Kidney (tissue), 14 donors: Measurements from ENCODE around the gene P2RY12. TPM values are rescaled to one million over a fixed set of nuclear protein-coding genes. Genes with fewer than 3 reads are reported as not detected.
A peak's percentile ranks its signal among the peaks of the same experiment; 100 is the strongest.

Source experiments
- DNase-seq, 5 donors: peaks; one replicate each; pipeline ENCODE4 v3.0.0-alpha.2; 2013 to 2020
- FAIRE-seq: peaks from 2 replicates; lab custom pipeline; 2012; peaks lifted over from hg19 to GRCh38; lab: Jason Lieb, UNC
- H3K27ac ChIP-seq, 2 donors: one replicate each; pipeline ENCODE4 v1.7.0; 2013; ENCODE audit warnings: low read depth in 2 of 2, low read length in 2 of 2, inconsistent platforms in 1 of 2
- H3K27me3 ChIP-seq: one replicate; pipeline ENCODE4 v1.7.1; 2013; ENCODE audit warnings: low read length, inconsistent platforms; ENCODE audit not compliant: control insufficient read depth, insufficient read depth
- H3K36me3 ChIP-seq, 3 donors: one replicate each; pipeline versions ENCODE4 v1.7.0 to v1.7.1; 2013; ENCODE audit warnings: low read length in 3 of 3, control low read depth in 1 of 3, inconsistent platforms in 1 of 3; ENCODE audit not compliant: insufficient read depth in 3 of 3, control insufficient read depth in 2 of 3
- H3K4me1 ChIP-seq, 3 donors: one replicate each; pipeline versions ENCODE4 v1.7.0 to v1.7.1; 2013; ENCODE audit warnings: low read length in 3 of 3, inconsistent platforms in 1 of 3, low read depth in 1 of 3; ENCODE audit not compliant: control insufficient read depth in 2 of 3, insufficient read depth in 2 of 3
- H3K4me3 ChIP-seq, 3 donors: one replicate each; pipeline versions ENCODE4 v1.7.0 to v1.8.1; 2013; ENCODE audit warnings: low read length in 3 of 3, control low read depth in 1 of 3, inconsistent platforms in 1 of 3
- H3K9ac ChIP-seq, 3 donors: one replicate each; pipeline versions ENCODE4 v1.7.0 to v1.7.1; 2013; ENCODE audit warnings: low read length in 3 of 3, control low read depth in 1 of 3, inconsistent platforms in 1 of 3
- H3K9me3 ChIP-seq, 3 donors: one replicate each; pipeline versions ENCODE4 v1.7.0 to v1.7.1; 2013; ENCODE audit warnings: low read length in 3 of 3, control low read depth in 1 of 3, inconsistent platforms in 1 of 3; ENCODE audit not compliant: control insufficient read depth in 2 of 3, insufficient read depth in 1 of 3
- CTCF ChIP-seq: IDR thresholded peaks from 3 replicates; pipeline ENCODE4 v1.5.1; 2012; ENCODE audit warnings: mild to moderate bottlenecking, moderate library complexity, borderline replicate concordance; ENCODE audit not compliant: insufficient read depth; ENCODE audit errors: extremely low read depth
- intact Hi-C: fragments of 100-400 bp; cut with DNase I; formaldehyde crosslinking; loops from one replicate; pipeline ENCODE4 v1.11.1; 2022
- polyA plus RNA-seq: library from polyadenylated mRNA; stranded (reverse); fragments of 350-450 nt; fragmentation: Illumina TruSeq; extraction: RNeasy Lipid Tissue Mini Kit (QIAGEN cat#74804); gene quantifications from one replicate; pipeline ENCODE4 v1.2.3, GENCODE V29; 2014; ENCODE audit warnings: low read depth, low replicate concordance; ENCODE audit not compliant: insufficient read depth
- total RNA-seq: library from RNA; stranded (reverse); fragmentation: NEBNext Ultra II Directional; extraction: Animal tissue kit (Norgen Biotek cat#: 25700); gene quantifications from one replicate; pipeline ENCODE4 v1.2.1, GENCODE V29; 2021
- donor health status: control.
- donor health status: control.
- donor health status: control.
- donor health status: control.
- donor health status: control.
- donor health status: DM: yes; HTN: yes; CAD: no.
- donor health status: Normal renal cell carcinoma (clear cell type).

Gene P2RY12
- total and polyA plus RNA-seq, 2 donors from 2014 or later: 2.2 TPM; not detected in 1

GRCh38 chr3:151347432-151347831 lies 37.1 kb downstream of the P2RY12 start:
- TF ChIP-seq CTCF: no peak
- no peaks in the 10 kb centered on the region for H3K36me3 ChIP-seq
- no peaks in the 10 kb centered on the region for H3K27me3 ChIP-seq
- no peak overlapping the region for H3K4me3 ChIP-seq
- H3K9ac ChIP-seq: no peak overlapping the region
- peak in 1 of 5 donors; percentile 21 for DNase-seq
- H3K9me3 ChIP-seq: no peaks in the 10 kb centered on the region
- intact Hi-C loops: no loop called here
- H3K4me1 ChIP-seq: no peaks in the 10 kb centered on the region
- no peak overlapping the region for H3K27ac ChIP-seq
- FAIRE-seq: no peak

GRCh38 chr3:151346292-151346691 lies 38.3 kb downstream of the P2RY12 start:
- H3K27me3 ChIP-seq: no peaks in the 10 kb centered on the region
- no peak for TF ChIP-seq CTCF
- H3K9ac ChIP-seq: no peak overlapping the region
- H3K36me3 ChIP-seq: no peaks in the 10 kb centered on the region
- H3K4me1 ChIP-seq: no peaks in the 10 kb centered on the region
- intact Hi-C loops: no loop called here
- no peak for DNase-seq
- FAIRE-seq: no peak
- H3K9me3 ChIP-seq: no peaks in the 10 kb centered on the region
- no peak overlapping the region for H3K27ac ChIP-seq
- H3K4me3 ChIP-seq: no peak overlapping the region

GRCh38 chr3:151345859-151346258 lies 38.7 kb downstream of the P2RY12 start:
- Histone ChIP-seq H3K27ac (no peak overlapping the region), H3K9me3 (no peaks in the 10 kb centered on the region), H3K9ac (no peak overlapping the region), H3K4me3 (peak overlapping the region in 2 of 3 donors; percentile 7 to 23), H3K36me3 (no peaks in the 10 kb centered on the region), H3K27me3 (no peaks in the 10 kb centered on the region), H3K4me1 (no peaks in the 10 kb centered on the region)
- intact Hi-C loops: no loop called here
- TF ChIP-seq CTCF: no peak
- FAIRE-seq: no peak
- no peak for DNase-seq

- Histone ChIP-seq H3K4me3 (no peak overlapping the region), H3K9ac (no peak overlapping the region), H3K9me3 (no peaks in the 10 kb centered on the region), H3K36me3 (no peaks in the 10 kb centered on the region), H3K27me3 (no peaks in the 10 kb centered on the region), H3K4me1 (no peaks in the 10 kb centered on the region), H3K27ac (no peak overlapping the region)
- intact Hi-C loops: no loop called here
- DNase-seq: no peak
- TF ChIP-seq CTCF: no peak
- FAIRE-seq: no peak
Measured at GRCh38 chr3:151331696-151332095, 52.9 kb downstream of the P2RY12 start.
